ENCODE results near the gene SRP19.
A peak's percentile ranks its signal among the peaks of the same experiment; 100 is the strongest.
"Not testable (repeated sequence)": the region's sequence is repeated elsewhere in the genome, so short reads cannot be mapped to it uniquely, and the experiment has no call there.

SRP19 gene

GRCh38 chr5:112883192-112883591 lies 22.1 kb downstream of the SRP19 start:
- TF ChIP-seq, protein P1, sequence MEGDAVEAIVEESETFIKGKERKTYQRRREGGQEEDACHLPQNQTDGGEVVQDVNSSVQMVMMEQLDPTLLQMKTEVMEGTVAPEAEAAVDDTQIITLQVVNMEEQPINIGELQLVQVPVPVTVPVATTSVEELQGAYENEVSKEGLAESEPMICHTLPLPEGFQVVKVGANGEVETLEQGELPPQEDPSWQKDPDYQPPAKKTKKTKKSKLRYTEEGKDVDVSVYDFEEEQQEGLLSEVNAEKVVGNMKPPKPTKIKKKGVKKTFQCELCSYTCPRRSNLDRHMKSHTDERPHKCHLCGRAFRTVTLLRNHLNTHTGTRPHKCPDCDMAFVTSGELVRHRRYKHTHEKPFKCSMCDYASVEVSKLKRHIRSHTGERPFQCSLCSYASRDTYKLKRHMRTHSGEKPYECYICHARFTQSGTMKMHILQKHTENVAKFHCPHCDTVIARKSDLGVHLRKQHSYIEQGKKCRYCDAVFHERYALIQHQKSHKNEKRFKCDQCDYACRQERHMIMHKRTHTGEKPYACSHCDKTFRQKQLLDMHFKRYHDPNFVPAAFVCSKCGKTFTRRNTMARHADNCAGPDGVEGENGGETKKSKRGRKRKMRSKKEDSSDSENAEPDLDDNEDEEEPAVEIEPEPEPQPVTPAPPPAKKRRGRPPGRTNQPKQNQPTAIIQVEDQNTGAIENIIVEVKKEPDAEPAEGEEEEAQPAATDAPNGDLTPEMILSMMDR (IDR thresholded peaks at IDR 0.05; ENCODE audit: insufficient read depth, low read depth, low read length, missing control alignments) = no peak
- DNase-seq (ENCODE audit: low read depth) = no peak

DNA sequence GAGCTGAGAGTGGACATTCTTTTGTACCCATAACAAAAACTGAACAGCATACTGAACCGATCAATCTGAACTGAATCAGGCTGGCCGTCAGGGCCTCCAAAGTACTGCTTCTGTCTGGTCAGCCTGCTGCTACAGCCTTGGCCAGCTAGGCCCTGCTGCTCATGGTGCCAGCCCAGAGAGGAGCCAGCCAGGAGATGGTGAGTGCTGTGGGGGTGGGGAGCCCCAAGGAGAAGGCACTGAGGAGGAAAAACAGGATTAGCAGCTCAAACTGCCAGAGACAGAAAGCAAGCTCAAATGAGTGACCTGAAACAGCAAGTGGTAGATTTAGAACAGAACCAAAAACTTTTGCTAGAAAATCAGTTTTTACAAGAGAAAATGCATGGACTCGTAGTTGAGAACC lies 23.9 kb downstream of the SRP19 start:
- H3K4me3 ChIP-seq (ENCODE audit: low read length) = no peak overlapping the region
- DNase-seq (ENCODE audit: low read depth) = peak; percentile 24
- TF ChIP-seq, protein P1 (IDR thresholded peaks at IDR 0.05; ENCODE audit: insufficient read depth, low read depth, low read length, missing control alignments) = no peak

More at GRCh38 chr5:112883192-112883591, 22.1 kb downstream of the SRP19 start:
- no peak overlapping the region for H3K4me3 ChIP-seq (ENCODE audit: low read length)

DNA sequence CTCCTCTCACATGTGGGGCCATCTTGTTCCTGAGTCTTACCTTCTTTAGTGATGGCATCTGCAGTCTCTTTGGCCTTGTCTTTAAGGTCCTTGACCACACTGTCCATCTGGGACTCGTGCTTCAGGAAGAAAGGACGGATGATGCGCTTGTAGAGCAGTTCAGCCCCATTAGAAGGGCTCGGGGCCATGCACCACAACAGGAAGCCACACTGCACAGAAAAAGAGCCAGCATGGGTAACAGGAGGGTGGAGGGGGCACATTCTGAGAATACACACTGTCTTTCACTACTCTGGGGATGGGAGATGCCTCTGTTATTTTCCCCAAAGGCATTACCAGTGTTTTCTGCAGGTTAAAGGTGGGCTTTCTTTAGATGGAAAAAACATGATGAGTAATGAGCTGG lies 25.9 kb downstream of the SRP19 start:
- H3K4me3 ChIP-seq (ENCODE audit: low read length) = no peak overlapping the region
- TF ChIP-seq, protein P1 (IDR thresholded peaks at IDR 0.05; ENCODE audit: insufficient read depth, low read depth, low read length, missing control alignments) = no peak
- no peak for DNase-seq (ENCODE audit: low read depth)

DNA sequence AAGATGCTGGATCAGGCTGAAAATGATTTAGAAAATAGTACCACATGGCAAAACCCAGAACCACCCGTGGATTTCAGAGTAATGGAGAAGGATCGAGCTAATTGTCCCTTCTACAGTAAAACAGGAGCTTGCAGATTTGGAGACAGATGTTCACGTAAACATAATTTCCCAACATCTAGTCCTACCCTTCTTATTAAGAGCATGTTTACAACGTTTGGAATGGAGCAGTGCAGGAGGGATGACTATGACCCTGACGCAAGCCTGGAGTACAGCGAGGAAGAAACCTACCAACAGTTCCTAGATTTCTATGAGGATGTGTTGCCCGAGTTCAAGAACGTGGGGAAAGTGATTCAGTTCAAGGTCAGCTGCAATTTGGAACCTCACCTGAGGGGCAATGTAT lies 31.0 kb downstream of the SRP19 start:
- not testable (repeated sequence) for DNase-seq (ENCODE audit: low read depth); H3K4me3 ChIP-seq (ENCODE audit: low read length)

DNA sequence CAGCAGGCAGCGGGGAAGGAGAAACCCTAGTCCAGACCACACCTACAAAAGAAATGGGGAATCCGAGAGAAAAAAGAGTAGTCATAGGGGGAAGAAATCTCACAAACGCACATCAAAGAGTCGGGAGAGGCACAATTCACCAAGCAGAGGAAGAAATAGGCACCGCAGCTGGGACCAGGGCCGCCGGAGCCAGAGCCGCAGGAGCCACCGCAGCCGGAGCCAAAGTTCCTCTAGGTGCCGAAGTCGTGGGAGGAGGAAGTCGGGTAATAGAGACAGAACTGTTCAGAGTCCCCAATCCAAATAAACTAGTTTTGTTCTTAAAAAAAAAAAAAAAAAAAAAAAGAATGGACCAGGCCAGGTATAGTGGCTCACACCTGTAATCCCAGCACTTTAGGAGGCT lies 31.7 kb downstream of the SRP19 start:
- TF ChIP-seq, protein P1 (IDR thresholded peaks at IDR 0.05; ENCODE audit: insufficient read depth, low read depth, low read length, missing control alignments) = no peak
- no peak for DNase-seq (ENCODE audit: low read depth)
- H3K4me3 ChIP-seq (ENCODE audit: low read length) = no peak overlapping the region

DNA sequence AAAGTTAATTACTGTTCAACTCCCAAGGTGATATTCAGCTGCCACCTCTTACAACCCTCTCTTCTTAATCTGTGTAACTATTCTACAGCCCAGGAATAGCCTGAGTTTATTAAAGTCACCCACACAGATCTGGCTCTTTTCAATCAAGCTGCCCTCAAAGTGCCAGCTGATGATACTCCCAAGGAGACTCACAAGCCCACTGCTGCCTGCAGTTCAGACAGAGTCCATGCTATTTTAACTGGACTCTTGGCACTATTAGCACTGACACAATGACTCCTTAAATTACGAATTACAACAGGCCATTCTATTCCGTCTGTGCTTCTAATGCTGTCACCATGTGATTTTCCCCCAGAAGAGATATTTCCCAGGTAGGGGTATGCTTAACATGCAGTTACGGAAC lies 34.6 kb downstream of the SRP19 start:
- TF ChIP-seq, protein P1 (IDR thresholded peaks at IDR 0.05; ENCODE audit: insufficient read depth, low read depth, low read length, missing control alignments) = no peak
- DNase-seq (ENCODE audit: low read depth) = no peak
- H3K4me3 ChIP-seq (ENCODE audit: low read length) = no peak overlapping the region

- no peak overlapping the region for H3K4me3 ChIP-seq (ENCODE audit: low read length)
- TF ChIP-seq, protein P1 (IDR thresholded peaks at IDR 0.05; ENCODE audit: insufficient read depth, low read depth, low read length, missing control alignments) = no peak
- DNase-seq (ENCODE audit: low read depth) = no peak
Measured at GRCh38 chr5:112902561-112902960, 41.5 kb downstream of the SRP19 start.

GRCh38 chr5:112904996-112905395 lies 43.9 kb downstream of the SRP19 start:
- not testable (repeated sequence) for H3K4me3 ChIP-seq (ENCODE audit: low read length); DNase-seq (ENCODE audit: low read depth)

All from epithelial cell of esophagus (primary cell).